Right renal cortex interstitium (tissue), 3 donors: ENCODE measurements around the gene TP73. TPM values are rescaled to one million over a fixed set of nuclear protein-coding genes. Genes with fewer than 3 reads are reported as not detected.

ENCODE experiments used
- DNase-seq, 3 donors: peaks; one replicate each; pipeline ENCODE4 v3.0.0-alpha.2; 2013; ENCODE audit warnings: low read depth in 3 of 3, low spot score in 2 of 3
- polyA plus RNA-seq, 3 donors: library from polyadenylated mRNA; unstranded; fragments of 120-200 nt; gene quantifications; one replicate each; pipeline ENCODE4 v1.2.1, GENCODE V29; 2013; ENCODE audit not compliant: insufficient read length in 3 of 3

Gene TP73
- polyA plus RNA-seq, 3 donors = 0.35 to 0.45 (median 0.40) TPM

DNA sequence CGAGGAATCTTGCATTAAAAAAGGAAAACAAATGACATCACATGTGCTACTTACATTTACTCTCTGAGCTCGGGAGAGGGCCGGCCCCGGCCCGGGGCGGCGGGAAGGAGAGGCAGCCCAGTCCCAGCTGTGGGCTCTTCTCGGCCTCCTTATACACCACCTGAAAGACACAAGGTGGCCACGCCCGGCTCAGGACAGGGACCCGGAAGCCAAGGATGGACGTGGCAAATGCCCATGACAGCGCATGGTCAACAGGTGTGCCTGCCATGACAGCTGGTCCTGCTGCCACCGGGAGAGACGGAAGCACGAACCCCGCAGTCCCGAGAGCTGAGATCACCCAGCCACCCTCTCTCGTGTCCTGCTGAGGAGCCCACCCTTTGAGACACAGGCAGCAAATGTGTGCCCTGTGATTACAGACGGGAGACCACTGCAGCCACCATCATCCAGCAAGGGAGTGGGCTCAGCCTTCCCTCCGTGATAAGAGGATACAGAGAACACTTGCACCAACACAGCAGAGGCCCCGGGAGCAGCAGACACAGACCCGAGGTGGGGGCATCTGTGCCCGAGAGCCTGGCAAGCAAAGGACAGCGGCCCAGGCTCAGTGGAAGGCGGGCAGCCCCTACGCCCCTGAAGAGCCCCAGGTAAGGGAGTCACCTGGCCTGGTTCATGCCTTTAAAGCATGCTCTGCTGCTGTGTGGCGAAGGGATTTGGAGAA, 18.8 kb upstream of the TP73 start:
- DNase-seq = no peak

DNA sequence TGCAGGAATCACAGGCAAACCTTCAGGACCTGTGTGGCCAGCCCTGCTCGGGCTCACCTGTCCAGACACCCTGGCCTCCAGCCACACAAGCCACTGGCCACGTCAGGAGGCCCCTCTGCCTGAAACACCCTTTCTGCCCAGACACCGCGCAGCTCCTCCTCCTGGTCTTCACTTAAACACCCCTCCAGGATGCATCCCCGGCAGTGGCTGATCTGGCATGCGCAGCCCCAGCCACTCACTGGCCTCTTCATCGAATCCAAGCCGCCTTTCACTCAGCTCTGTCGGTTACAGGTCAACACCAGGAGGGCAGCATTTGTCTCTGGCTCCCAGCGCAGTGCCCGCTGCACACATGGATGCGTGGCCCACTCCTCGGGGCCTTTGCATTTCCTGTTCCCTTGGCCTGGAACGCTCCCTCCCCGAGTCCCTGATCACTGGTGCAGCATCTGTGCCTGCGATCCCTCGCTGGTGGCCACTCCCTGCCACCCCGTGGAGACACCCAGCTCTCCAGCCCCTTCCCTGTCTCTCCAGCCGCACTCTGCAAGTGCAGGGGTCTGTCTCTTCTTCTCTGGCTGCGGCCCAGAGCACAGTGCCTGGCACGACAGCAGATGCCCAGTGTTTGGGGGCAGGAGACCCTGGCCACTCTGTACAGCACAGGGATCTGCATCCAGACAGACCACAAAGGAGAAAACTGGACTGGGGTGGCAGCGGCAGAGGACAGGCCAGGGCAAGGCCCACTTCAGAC, 18.1 kb upstream of the TP73 start:
- DNase-seq = no peak

DNA sequence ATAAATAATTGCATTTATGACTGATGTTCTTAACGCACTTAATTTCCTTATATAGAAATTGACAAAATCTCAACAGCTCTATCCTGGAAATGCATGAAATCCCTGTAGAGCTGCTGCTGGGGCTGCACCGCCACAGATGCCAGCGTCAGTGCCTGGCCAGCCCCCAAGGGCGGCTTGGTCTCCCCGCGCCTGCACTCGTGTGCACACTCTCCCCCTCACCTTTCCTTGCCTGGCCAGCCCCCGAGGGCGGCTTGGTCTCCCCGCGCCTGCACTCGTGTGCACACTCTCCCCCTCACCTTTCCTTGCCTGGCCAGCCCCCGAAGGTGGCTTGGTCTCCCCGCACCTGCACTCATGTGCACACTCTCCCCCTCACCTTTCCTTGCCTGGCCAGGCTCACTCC, 16.2 kb upstream of the TP73 start:
- no peak for DNase-seq

GRCh38 chr1:3636531-3636930, 15.8 kb upstream of the TP73 start:
- no peak for DNase-seq

DNA sequence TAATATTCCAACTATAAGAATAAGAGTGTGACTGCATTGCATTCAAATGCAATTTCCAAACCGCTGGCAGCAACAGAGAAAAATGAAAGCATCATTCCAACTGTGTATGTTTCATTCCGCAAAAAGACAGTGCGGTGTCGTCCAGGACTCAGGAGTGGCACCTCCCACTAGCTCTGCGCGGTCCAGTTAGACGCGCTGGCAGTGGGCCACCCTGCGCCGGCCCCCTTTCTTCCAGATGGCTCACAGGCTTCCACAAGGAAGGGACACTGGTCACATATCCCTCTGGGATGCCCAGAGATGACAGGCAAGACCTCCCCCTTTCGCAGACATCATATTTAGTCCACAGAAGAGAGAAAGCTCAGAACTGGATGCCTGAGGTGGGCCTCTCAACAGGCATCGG, 14.3 kb upstream of the TP73 start:
- DNase-seq = no peak

GRCh38 chr1:3638676-3639075, 13.6 kb upstream of the TP73 start:
- no peak for DNase-seq

DNA sequence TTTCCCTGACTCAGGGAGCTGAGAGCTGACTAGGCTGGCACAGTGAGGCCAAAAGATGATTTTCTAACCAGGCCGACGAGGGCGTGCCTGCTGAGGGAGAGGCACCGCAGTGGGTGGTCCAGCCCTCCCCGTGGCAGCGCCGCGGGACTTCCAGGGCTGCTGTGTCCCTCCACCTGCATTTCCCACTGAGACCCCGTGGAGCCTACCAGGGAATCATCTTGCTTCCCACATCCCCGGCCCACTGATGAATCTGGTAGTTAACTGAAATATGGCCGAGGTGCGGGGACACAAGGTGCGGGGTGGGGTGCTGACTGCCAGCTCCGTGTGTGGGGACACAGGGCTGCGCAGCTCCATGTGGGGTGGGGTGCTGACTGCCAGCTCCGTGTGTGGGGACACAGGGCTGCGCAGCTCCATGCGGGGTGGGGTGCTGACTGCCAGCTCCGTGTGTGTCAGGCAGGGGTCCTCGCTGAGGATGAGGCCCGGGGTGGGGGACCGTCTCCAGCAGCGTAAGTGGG, 12.9 kb upstream of the TP73 start:
- DNase-seq = no peak

DNA sequence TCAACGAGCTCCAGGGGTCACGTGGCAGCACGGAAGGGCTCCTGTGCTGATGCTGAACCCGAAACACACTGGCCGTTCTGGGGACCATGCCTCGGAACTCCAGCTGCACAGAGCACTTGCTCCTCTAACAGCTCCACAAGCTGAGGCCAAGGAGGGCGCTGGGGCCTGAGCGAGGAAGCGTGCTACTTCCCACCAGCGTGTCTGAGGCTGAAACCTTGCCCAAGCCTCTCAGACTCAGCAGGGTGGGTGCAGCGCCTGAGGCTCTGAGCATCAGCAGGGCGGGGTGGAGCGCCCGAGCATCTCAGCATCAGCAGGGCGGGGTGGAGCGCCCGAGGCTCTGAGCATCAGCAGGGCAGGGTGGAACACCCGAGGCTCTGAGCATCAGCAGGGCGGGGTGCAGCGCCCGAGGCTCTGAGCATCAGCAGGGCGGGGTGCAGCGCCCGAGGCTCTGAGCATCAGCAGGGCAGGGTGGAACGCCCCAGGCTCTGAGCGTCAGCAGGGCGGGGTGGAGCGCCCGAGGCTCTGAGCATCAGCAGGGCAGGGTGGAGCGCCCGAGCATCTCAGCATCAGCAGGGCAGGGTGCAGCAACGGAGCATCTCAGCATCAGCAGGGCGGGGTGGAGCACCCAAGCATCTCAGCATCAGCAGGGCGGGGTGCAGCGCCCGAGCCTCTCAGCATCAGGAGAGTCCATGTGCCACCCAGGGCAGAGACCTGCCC, 12.0 kb upstream of the TP73 start:
- no peak for DNase-seq

- no peak for DNase-seq
These were observed 11.1 kb upstream of the TP73 start for GRCh38 chr1:3641046-3641760.

DNA sequence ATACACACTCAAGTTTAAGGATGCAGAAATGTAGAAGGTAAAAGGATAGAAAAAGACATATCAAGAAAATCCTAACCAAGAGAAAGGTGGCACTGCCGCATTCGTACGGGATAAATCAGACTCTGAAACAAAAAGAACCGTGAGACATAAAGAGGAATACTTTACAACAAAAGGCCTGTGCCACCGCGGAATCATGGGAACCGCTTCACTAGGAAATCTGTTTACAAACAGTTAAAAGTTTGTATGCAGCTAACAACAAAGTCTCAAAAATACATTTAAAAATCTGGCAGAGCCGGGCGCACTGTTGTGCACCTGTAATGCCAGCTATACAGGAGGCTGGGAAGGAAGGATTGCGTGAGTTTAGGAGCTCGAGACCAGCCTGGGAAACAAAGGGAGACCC, 10.5 kb upstream of the TP73 start:
- no peak for DNase-seq

DNA sequence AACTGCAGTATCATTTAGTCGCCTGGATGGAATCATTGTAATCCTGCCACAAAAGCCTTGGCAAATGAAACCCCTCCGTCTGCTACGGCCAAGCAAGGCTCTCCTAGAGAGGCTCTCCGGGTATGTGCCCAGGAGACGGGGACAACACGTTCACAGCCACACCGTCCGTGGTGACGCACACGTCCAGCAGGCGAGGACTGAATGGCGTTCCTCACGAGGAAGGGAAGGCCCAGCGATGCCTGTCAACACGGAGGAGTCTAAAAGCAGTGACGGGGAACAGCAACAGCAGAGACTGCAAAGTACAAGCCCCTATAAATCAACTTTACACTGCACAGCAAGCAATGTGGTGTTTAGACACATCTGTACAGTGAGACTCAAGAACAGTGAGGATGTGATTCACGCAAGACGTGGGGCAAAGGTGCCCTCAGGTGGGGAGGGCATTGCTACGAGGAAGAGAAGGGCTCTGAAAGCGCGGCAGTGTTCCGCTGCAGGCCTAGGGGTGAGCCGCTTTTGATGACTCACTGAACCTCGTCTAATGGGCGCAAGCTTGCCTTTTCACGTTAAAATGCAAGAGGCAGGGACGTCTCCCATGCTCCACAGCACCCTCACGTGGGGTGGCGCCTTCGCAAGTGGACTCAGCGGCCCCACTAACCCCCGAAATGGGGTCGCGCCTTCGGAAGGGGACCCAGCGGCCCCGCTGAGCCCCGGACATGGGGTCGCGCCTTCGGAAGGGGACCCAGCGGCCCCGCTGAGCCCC, 9.2 kb upstream of the TP73 start:
- no peak for DNase-seq

DNA sequence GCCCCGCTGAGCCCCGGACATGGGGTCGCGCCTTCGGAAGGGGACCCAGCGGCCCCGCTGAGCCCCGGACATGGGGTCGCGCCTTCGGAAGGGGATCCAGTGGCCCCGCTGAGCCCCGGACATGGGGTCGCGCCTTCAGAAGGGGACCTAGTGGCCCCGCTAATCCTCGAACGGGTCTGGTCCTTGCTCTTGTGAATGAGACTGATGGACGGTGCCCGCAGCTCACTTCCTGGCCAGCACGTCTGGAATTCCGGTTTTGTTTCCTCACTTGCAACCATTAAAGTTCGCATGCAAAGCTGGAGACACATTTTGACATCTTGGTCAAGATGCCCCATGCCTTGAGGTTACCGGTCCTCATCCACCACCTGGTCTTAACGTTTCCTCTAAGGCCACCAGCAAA, 8.0 kb upstream of the TP73 start:
- no peak for DNase-seq

GRCh38 chr1:3645247-3645646, 7.1 kb upstream of the TP73 start:
- no peak for DNase-seq

DNA sequence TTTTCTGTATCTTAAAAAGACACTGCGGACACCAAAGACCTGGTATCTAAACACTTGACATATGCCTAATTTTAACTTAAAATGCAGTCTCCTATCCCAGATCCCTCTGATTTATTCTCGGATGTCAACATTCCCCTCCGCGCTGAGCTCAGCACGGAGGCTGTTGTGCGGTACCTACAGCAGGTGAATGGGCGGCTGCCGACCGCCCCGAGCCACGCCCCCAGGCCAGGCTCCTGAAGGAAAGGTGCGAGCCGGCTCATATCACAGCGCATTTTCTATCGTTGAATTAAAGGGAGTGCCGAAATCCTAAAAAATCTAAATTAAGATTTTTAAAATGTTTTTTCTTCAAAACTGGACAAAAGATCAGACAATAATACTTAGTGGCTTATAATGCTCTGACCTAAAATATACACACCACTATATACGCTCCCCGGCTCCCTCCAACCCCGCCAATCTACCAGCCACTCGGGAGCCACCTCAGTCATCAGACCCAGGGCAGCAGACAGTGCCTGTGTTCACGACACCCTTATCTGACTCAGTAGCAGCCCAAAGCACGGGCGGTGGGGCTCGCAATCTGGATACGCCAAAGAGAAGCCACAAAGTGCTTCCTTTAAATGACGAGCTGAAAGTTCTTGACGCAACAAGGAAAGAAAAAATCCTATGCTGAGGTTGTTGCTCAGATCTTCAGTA, 6.5 kb upstream of the TP73 start:
- DNase-seq = no peak

- DNase-seq = no peak
These were observed 5.7 kb upstream of the TP73 start for GRCh38 chr1:3646596-3646995.

- peak; percentile 78 to 85 (median 82) for DNase-seq
These were observed 2.7 kb upstream of the TP73 start, which contains the start of gene WRAP73 for GRCh38 chr1:3649342-3650247. TSS of gene WRAP73 (minus strand) at chr1:3650103. CDS start at chr1:3649999, 104 bp downstream.

DNA sequence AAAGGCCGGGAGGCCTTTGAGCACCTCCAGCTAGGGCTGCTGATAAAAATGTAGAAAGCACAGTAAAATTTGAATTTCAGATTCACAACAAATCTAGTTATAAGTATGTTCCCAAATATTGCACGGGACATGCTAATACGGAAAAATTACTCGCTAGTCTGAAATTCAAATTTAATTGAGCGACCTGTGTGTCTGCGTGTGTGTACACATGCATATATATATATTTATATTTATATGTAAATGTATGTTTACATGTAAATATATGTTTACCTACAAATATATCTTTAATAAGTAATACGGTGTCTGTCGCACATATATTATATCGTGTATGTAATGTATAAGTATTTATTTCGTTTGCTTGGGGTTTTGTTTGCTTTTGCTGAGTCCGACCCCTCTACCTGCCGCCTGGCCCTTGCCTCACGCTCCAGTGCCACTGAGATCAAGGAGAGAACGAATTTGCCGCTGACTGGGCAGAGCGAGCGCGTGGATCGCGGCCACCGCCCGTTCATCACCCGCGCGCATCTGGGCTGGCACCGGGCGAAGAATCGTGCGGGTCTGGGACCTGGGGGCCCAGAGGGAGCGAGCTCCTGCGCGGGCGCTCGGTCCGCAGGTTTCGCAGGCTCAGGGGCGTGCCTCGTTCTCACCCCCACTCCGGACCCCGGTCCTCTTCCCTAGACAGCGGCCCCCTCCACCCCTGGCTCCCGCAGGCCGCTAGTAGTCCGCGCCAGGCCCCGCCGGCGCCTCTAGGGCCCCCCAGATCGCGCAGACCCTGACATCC, 1.9 kb upstream of the TP73 start:
- no peak for DNase-seq
